GM11168 (cell line): ENCODE measurements around the gene FGD6.
"Not testable (repeated sequence)": the region's sequence is repeated elsewhere in the genome, so short reads cannot be mapped to it uniquely, and the experiment has no call there.

Experiments used
- in situ Hi-C: fragments of 300-500 bp; cut with MboI; formaldehyde crosslinking; loops from one replicate; pipeline ENCODE4 v1.12.0; 2022; ENCODE audit warnings: low sequenced_read_pairs; ENCODE audit not compliant: unreplicated experiment

FGD6 gene

GRCh38 chr12:95185072-95185471 lies 32.2 kb downstream of the FGD6 start:
- in situ Hi-C loops = no loop called here

- in situ Hi-C loops = no loop called here
Observed at GRCh38 chr12:95184121-95184520, 33.1 kb downstream of the FGD6 start.

DNA sequence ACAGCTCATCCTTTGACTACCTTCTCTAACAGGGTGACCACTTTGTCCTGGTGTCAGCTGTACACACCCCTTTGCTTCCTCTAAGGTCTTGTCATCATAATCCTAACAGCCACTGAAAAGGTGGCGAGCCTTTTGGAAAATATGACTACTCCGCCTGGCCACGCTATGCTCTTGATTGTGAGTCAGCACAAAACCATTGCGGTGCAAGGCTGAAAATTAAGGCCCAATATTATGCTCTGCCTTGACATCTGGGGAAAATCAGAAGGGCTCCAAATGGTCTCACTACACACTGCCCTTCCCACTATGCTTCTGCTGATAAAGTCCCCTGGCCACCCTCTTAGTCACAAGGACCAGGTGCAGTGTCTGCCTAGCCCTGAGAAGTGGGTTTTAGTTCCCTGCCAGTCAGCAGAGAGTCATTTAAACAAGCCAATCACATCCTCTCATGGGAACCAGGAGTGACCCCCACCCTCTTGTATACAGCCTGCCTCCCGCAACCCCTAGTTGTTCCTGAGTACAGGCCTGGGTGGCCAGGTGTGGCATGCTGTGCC lies 34.3 kb downstream of the FGD6 start:
- in situ Hi-C loops = no loop called here

- in situ Hi-C loops = no loop called here
Observed at GRCh38 chr12:95181103-95181502, 36.2 kb downstream of the FGD6 start.

DNA sequence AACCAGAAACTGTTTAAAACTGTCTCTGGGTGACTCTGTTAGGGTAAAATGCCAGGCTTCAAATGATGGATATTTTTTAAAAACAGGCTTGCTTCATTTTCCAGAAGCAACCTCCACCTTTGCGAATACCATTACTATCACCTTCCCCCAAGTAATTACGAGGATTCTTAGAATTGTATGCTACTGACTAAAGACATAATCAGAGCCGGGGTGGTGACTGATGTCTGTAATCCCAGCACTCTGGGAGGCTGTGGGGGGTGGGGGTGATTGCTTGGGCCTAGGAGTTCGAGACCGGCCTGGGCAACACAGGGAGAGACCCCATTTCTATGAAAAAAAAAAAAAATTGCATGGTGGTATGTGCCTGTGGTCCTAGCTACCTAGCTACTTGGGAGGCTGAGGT lies 38.3 kb downstream of the FGD6 start:
- in situ Hi-C loops = no loop called here

DNA sequence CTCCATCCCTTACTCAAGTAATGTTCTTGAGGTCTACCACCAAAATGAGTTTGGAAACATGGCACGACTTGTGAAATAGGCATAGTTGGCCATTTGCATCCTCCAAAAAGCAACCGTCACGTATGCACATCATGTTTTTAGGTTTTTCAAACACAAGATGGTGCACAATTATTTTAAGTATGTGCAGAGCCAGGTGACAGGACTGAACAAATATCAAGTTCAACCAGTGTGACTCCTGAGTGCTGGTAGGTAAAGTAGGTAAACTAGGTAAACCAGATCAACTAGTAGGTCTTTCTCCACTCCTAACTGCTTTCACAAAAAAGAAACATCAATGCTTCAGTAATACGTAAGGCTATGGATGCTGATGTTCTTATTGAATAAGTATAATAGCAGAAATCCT lies 39.1 kb downstream of the FGD6 start:
- in situ Hi-C loops = no loop called here

- in situ Hi-C loops = no loop called here
Observed at GRCh38 chr12:95177201-95177768, 40.0 kb downstream of the FGD6 start.

DNA sequence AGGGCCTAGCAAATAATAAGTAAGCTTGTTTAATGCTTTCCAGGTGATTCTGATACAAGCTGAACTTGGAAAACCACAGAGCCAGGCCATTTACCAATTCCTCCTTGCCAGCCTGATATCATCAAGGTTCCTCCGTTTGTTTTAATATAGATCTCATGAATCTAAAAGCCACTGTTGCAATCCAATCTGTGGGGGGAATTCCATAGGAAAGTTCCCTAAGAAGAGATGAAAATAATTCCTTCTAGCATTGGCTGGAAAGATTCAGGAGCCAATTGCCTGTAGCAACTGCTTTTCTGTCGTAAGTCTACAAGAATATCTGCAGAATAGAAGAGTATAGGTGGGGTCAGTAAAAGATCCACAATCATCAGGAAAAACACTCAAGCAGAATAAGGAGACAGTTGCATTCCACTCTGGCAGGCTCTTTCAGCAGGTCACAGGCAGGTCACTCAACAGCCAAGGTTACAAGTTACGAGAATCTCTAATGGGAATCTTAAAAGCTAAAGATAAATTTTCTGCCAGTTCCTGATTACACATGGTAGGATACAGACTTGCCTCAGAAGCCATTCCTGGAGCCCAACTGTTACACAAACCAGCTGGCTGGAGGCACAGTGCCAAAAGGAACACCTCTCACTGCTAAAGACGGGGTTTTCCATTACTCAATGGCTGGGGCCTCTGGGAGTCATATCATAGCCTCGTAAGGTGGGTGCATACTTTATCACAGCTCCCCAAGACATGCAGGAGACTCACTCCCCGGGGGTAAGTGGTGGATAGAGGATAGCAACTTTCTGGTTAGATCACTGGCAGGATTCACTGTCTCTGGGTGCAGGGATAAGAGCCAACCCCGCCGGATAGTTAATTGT lies 43.6 kb downstream of the FGD6 start:
- in situ Hi-C loops = no loop called here

DNA sequence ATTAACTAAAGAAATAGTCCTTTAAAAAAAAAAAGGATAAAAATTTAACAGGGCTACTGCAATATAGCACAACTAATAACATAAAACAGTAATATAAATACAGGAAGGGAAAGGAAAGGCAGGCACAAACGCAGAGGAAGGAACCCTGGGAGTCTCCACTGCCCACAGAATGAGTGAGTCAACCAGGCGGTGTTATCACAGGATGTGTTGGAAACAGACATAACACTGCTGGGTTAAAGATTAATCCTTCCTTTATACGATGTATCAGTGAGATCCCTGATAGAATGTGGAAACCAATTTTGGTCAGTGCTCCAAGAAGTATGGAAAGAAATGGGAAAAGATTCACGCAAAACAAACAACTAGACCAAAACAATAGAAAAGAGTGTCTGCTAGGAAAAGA lies 47.9 kb downstream of the FGD6 start:
- in situ Hi-C loops = no loop called here

GRCh38 chr12:95168746-95169145 lies 48.5 kb downstream of the FGD6 start:
- in situ Hi-C loops = no loop called here

DNA sequence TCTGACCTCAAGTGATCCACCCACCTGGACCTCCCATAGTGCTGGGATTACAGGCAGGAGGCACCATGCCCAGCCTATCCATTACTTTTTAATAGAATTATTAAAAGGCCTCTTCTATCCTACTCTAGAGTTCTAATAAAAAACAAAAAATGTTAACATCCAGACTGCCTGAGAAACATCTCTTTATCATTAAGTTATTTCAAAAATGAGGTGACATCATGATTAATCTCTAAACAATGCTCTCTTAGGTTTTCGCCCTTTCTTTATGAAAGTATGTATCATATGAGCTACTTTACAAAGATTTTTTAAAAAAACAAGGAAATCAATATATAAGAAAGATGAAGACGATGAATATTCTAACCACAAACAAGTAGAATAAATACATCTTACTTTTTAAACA lies 52.6 kb downstream of the FGD6 start:
- in situ Hi-C loops = no loop called here

GRCh38 chr12:95158919-95159318 lies 58.3 kb downstream of the FGD6 start:
- in situ Hi-C loops = no loop called here

- in situ Hi-C loops = no loop called here
Observed at GRCh38 chr12:95151821-95152220, 65.4 kb downstream of the FGD6 start.

GRCh38 chr12:95151406-95151805 lies 65.9 kb downstream of the FGD6 start:
- in situ Hi-C loops = no loop called here

DNA sequence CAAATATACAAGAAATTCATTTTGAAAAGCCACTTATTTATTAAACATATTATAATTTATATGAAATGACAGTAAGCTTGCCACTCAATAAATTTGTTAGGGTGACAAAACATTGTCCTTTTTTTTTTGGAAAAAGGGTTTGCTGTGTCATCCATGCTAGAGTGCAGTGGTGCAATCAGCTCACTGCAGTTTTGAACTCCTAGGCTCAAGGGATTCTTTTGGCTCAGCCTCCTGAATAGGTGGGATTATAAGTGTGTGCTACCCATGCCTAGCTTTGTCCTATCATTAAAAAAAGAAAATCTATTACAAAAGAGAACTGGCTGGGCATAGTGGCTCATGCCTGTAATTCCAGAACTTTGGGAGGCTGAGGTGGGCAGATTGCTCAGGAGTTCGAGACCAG lies 66.8 kb downstream of the FGD6 start:
- in situ Hi-C loops = no loop called here

DNA sequence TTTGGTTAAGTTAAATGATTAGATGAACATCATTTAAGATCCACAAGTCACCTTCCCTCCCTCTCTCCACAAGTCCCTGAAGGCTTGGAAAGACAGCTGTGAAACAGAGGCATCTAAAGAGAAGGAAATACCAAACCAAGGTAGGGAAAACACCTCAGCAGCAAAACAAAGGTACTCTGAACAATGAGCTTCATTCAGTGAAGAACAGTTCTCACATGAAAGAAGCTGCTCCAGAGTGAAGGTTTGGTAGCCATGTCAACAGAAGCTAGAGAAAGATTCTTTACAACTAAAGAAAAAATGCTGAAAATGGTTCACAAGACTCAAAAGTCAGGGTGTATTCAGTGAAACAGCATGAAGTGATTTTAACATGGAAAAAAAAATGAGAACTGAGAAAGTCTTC lies 69.4 kb downstream of the FGD6 start:
- in situ Hi-C loops = no loop called here

DNA sequence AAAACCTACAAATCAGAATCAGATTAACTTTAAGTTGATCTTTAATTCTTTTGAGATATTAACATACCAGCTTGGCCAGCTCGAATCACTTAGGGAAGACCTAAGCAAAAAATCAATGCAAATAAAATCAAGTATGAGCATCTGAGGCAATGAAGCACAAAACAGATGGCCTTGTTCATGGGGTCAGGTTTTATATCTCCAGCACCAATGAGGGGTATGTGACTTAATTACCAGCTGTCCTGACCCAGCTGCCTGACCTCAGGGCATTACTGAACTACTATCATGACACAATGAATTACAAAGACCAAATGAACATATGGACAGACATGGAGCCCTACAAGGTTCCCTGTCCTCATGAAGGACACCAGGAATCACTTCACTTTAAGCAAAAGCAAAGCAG lies 70.5 kb downstream of the FGD6 start:
- in situ Hi-C loops = no loop called here

DNA sequence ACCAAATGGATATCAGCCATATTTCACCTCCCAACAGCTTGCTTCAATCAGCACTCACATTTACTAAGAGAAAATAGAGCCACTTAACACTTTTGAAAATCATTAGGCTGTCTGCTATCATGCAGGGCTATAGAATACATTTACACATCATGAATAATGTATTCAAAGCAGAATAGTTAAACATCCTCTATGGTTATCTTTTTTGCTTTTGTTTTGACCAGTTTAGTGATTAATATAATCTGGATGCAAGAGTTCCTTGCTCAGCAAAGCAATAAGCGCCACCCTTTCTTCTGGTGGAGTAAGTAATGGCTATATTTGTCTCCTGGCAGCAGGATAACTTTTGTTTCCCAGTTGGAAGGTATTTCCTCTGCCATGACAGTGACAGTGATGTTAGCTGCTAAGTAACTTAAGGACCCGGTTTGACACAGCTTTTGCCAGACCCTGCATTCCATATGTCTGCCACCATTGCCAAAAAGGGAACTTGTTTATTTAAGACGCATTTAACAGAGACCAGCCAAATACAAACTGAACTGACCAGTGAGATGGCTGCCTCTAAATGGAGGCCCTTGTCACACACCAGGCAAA lies 73.6 kb downstream of the FGD6 start:
- in situ Hi-C loops = no loop called here

- in situ Hi-C loops = no loop called here
Observed at GRCh38 chr12:95142431-95143151, 74.7 kb downstream of the FGD6 start.

- in situ Hi-C loops = no loop called here
Observed at GRCh38 chr12:95141310-95141709, 76.0 kb downstream of the FGD6 start.

DNA sequence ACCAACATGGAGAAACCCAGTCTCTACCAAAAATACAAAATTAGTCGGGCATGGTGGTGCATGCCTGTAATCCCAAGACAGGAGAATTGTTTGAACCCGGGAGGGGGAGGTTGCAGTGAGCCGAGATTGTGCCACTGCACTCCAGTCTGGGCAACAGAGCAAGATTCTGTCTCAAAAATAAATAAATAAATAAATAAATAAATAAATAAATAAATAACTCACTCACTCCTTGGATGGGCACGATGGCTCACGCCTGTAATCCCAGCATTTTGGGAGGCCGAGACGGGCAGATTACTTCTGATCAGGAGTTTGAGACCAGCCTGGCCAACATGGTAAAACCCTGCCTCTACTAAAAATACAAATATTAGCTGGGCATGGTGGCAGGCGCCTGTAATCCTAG lies 79.2 kb downstream of the FGD6 start:
- in situ Hi-C loops = not testable (repeated sequence)
